DMS53 treated with DMSO at 0.1 percent for 48 hours (cell line): ENCODE data around the gene RDH16.
"Not testable (repeated sequence)": the region's sequence is repeated elsewhere in the genome, so short reads cannot be mapped to it uniquely, and the experiment has no call there.

Source experiments
- DNase-seq: peaks from one replicate; lab custom pipeline; 2025; ENCODE audit not compliant: unreplicated experiment; lab: John Stamatoyannopoulos, UW

The RDH16 gene

GRCh38 chr12:56954958-56955355 lies 2.5 kb downstream of the RDH16 start:
- DNase-seq: no peak

- DNase-seq: no peak
Observed at GRCh38 chr12:56954057-56954957, 3.1 kb downstream of the RDH16 start.

- no peak for DNase-seq
Observed at GRCh38 chr12:56953314-56953713, 4.1 kb downstream of the RDH16 start.

- no peak for DNase-seq
Observed at GRCh38 chr12:56951582-56952339, 5.6 kb downstream of the RDH16 start.

GRCh38 chr12:56948881-56949280 lies 8.5 kb downstream of the RDH16 start:
- no peak for DNase-seq

GRCh38 chr12:56948457-56948777 lies 9.0 kb downstream of the RDH16 start:
- no peak for DNase-seq

GRCh38 chr12:56947633-56948456 lies 9.6 kb downstream of the RDH16 start:
- no peak for DNase-seq

GRCh38 chr12:56943878-56944277 lies 13.5 kb downstream of the RDH16 start:
- DNase-seq: no peak

- DNase-seq: not testable (repeated sequence)
Observed at GRCh38 chr12:56943374-56943773, 14.0 kb downstream of the RDH16 start.

GRCh38 chr12:56941299-56942017 lies 15.9 kb downstream of the RDH16 start:
- DNase-seq: peak; percentile 43

- DNase-seq: not testable (repeated sequence)
Observed at GRCh38 chr12:56940942-56941298, 16.5 kb downstream of the RDH16 start.

- DNase-seq: no peak
Observed at GRCh38 chr12:56935752-56936151, 21.7 kb downstream of the RDH16 start.

GRCh38 chr12:56935157-56935556 lies 22.3 kb downstream of the RDH16 start:
- no peak for DNase-seq

GRCh38 chr12:56933826-56934625 lies 23.4 kb downstream of the RDH16 start, which contains the start of gene SDR9C7:
Gene SDR9C7 (minus strand): TSS chr12:56934408. CDS start chr12:56934261, 147 bp downstream.
- no peak for DNase-seq

- no peak for DNase-seq
Observed at GRCh38 chr12:56932867-56933266, 24.5 kb downstream of the RDH16 start.

- DNase-seq: no peak
Observed at GRCh38 chr12:56932146-56932545, 25.3 kb downstream of the RDH16 start.

- DNase-seq: peak; percentile 3
Observed at GRCh38 chr12:56931474-56931978, 25.9 kb downstream of the RDH16 start.

GRCh38 chr12:56930241-56930640 lies 27.2 kb downstream of the RDH16 start:
- no peak for DNase-seq

GRCh38 chr12:56929780-56930179 lies 27.6 kb downstream of the RDH16 start:
- DNase-seq: no peak

- no peak for DNase-seq
Observed at GRCh38 chr12:56928262-56928661, 29.1 kb downstream of the RDH16 start.
